ENCODE measurements around the gene SLC25A42.
A peak's percentile ranks its signal among the peaks of the same experiment; 100 is the strongest.
"Not testable (repeated sequence)": the region's sequence is repeated elsewhere in the genome, so short reads cannot be mapped to it uniquely, and the experiment has no call there.

Gene SLC25A42

GRCh38 chr19:19131989-19132388 is 68.2 kb downstream of the SLC25A42 start:
- H3K4me3 Mint-ChIP-seq: no peak overlapping the region
- DNase-seq (no peak), ATAC-seq (replicated peaks) (no peak)
- no peaks in the 10 kb centered on the region for H3K27me3 Mint-ChIP-seq
- H3K27ac Mint-ChIP-seq: no peak overlapping the region
- peaks cover 8% of the 10 kb centered on the region for H3K36me3 Mint-ChIP-seq (ENCODE audit: insufficient read depth)
- H3K9me3 Mint-ChIP-seq: peaks cover 0 to 1% of the 10 kb centered on the region in 2 donors
- H3K4me1 Mint-ChIP-seq (ENCODE audit: low read depth in 2 of 2): peaks cover 3 to 5% of the 10 kb centered on the region in 2 donors

- no peak for DNase-seq
- ATAC-seq (replicated peaks): no peak
- peaks cover 9% of the 10 kb centered on the region for H3K36me3 Mint-ChIP-seq (ENCODE audit: insufficient read depth)
- H3K27me3 Mint-ChIP-seq: no peaks in the 10 kb centered on the region
- H3K27ac Mint-ChIP-seq: no peak overlapping the region
- peaks cover 0 to 1% of the 10 kb centered on the region in 2 donors for H3K9me3 Mint-ChIP-seq
- H3K4me3 Mint-ChIP-seq: no peak overlapping the region
- peaks cover 12 to 15% of the 10 kb centered on the region in 2 donors for H3K4me1 Mint-ChIP-seq (ENCODE audit: low read depth in 2 of 2)
Observed at GRCh38 chr19:19132912-19133311, 69.1 kb downstream of the SLC25A42 start.

GRCh38 chr19:19133985-19134384 is 70.2 kb downstream of the SLC25A42 start:
- Mint-ChIP-seq H3K36me3 (ENCODE audit: insufficient read depth) (peaks cover 11% of the 10 kb centered on the region), H3K27ac (no peak overlapping the region), H3K4me1 (ENCODE audit: low read depth in 2 of 2) (peaks cover 22 to 24% of the 10 kb centered on the region in 2 donors), H3K4me3 (no peak overlapping the region), H3K27me3 (no peaks in the 10 kb centered on the region), H3K9me3 (peaks cover 0 to 1% of the 10 kb centered on the region in 2 donors)
- ATAC-seq (replicated peaks) (no peak), DNase-seq (no peak)

- no peak overlapping the region for H3K4me3 Mint-ChIP-seq
- peaks cover 0 to 1% of the 10 kb centered on the region in 2 donors for H3K9me3 Mint-ChIP-seq
Observed at GRCh38 chr19:19134687-19135158, 70.9 kb downstream of the SLC25A42 start.

GRCh38 chr19:19135713-19136112 is 71.9 kb downstream of the SLC25A42 start:
- Mint-ChIP-seq H3K36me3 (ENCODE audit: insufficient read depth) (peaks cover 12% of the 10 kb centered on the region), H3K4me1 (ENCODE audit: low read depth in 2 of 2) (peaks cover 22 to 24% of the 10 kb centered on the region in 2 donors)
- not testable (repeated sequence) for H3K4me3 Mint-ChIP-seq; ATAC-seq (replicated peaks); H3K27me3 Mint-ChIP-seq; H3K9me3 Mint-ChIP-seq; DNase-seq; H3K27ac Mint-ChIP-seq

More at GRCh38 chr19:19134687-19135158, 70.9 kb downstream of the SLC25A42 start:
- DNase-seq (peak in 1 of 3 experiments; percentile 16), ATAC-seq (replicated peaks) (no peak)
- Mint-ChIP-seq H3K36me3 (ENCODE audit: insufficient read depth) (peaks cover 12% of the 10 kb centered on the region), H3K27ac (no peak overlapping the region), H3K4me1 (ENCODE audit: low read depth in 2 of 2) (peaks cover 22 to 24% of the 10 kb centered on the region in 2 donors), H3K27me3 (no peaks in the 10 kb centered on the region)

- Mint-ChIP-seq H3K9me3 (no peaks in the 10 kb centered on the region), H3K4me3 (peak overlapping the region; percentile 96 to 97), H3K4me1 (ENCODE audit: low read depth in 2 of 2) (peaks cover 22 to 24% of the 10 kb centered on the region in 2 donors), H3K27ac (peak overlapping the region; percentile 95 to 97), H3K36me3 (ENCODE audit: insufficient read depth) (peaks cover 12% of the 10 kb centered on the region), H3K27me3 (no peaks in the 10 kb centered on the region)
- ATAC-seq (replicated peaks) (no peak), DNase-seq (no peak)
Observed at GRCh38 chr19:19137556-19138108, 73.8 kb downstream of the SLC25A42 start.

- ATAC-seq (replicated peaks): peak; percentile 100
- Mint-ChIP-seq H3K36me3 (ENCODE audit: insufficient read depth) (peaks cover 12% of the 10 kb centered on the region), H3K4me3 (peak within 1 kb of the TSS; percentile 96 to 97), H3K9me3 (no peaks in the 10 kb centered on the region), H3K27me3 (no peaks in the 10 kb centered on the region), H3K4me1 (ENCODE audit: low read depth in 2 of 2) (peaks cover 22 to 24% of the 10 kb centered on the region in 2 donors), H3K27ac (peak within 1 kb of the TSS; percentile 95 to 97)
- peak; percentile 93 to 96 (median 93) for DNase-seq
Observed at GRCh38 chr19:19138109-19138981, 74.6 kb downstream of the SLC25A42 start, which contains the start of gene TMEM161A. TSS of gene TMEM161A (minus strand) at chr19:19138478. CDS start at chr19:19138428, 50 bp downstream.

- peaks cover 22 to 24% of the 10 kb centered on the region in 2 donors for H3K4me1 Mint-ChIP-seq (ENCODE audit: low read depth in 2 of 2)
- ATAC-seq (replicated peaks) (no peak), DNase-seq (no peak)
- peaks cover 12% of the 10 kb centered on the region for H3K36me3 Mint-ChIP-seq (ENCODE audit: insufficient read depth)
- no peaks in the 10 kb centered on the region for H3K27me3 Mint-ChIP-seq
- no peaks in the 10 kb centered on the region for H3K9me3 Mint-ChIP-seq
- no peak overlapping the region for H3K27ac Mint-ChIP-seq
- peak overlapping the region in 1 of 2 donors; percentile 22 for H3K4me3 Mint-ChIP-seq
Observed at GRCh38 chr19:19139876-19140229, 76.1 kb downstream of the SLC25A42 start.

GRCh38 chr19:19140476-19140875 is 76.7 kb downstream of the SLC25A42 start:
- H3K9me3 Mint-ChIP-seq: no peaks in the 10 kb centered on the region
- H3K36me3 Mint-ChIP-seq (ENCODE audit: insufficient read depth): peaks cover 12% of the 10 kb centered on the region
- no peaks in the 10 kb centered on the region for H3K27me3 Mint-ChIP-seq
- DNase-seq (no peak), ATAC-seq (replicated peaks) (no peak)
- no peak overlapping the region for H3K4me3 Mint-ChIP-seq
- no peak overlapping the region for H3K27ac Mint-ChIP-seq
- peaks cover 22% of the 10 kb centered on the region in 2 donors for H3K4me1 Mint-ChIP-seq (ENCODE audit: low read depth in 2 of 2)

GRCh38 chr19:19142347-19142746 is 78.6 kb downstream of the SLC25A42 start:
- Mint-ChIP-seq H3K27me3 (no peaks in the 10 kb centered on the region), H3K4me1 (ENCODE audit: low read depth in 2 of 2) (peaks cover 15 to 17% of the 10 kb centered on the region in 2 donors), H3K9me3 (no peaks in the 10 kb centered on the region), H3K4me3 (no peak overlapping the region), H3K36me3 (ENCODE audit: insufficient read depth) (peaks cover 18% of the 10 kb centered on the region), H3K27ac (no peak overlapping the region)
- ATAC-seq (replicated peaks) (no peak), DNase-seq (no peak)

GRCh38 chr19:19145281-19145680 is 81.5 kb downstream of the SLC25A42 start:
- DNase-seq (no peak), ATAC-seq (replicated peaks) (no peak)
- Mint-ChIP-seq H3K27ac (no peak overlapping the region), H3K4me1 (ENCODE audit: low read depth in 2 of 2) (peaks cover 0 to 1% of the 10 kb centered on the region in 2 donors), H3K4me3 (no peak overlapping the region), H3K9me3 (no peaks in the 10 kb centered on the region), H3K36me3 (ENCODE audit: insufficient read depth) (peaks cover 10% of the 10 kb centered on the region), H3K27me3 (no peaks in the 10 kb centered on the region)

GRCh38 chr19:19145684-19146608 is 82.2 kb downstream of the SLC25A42 start:
- ATAC-seq (replicated peaks) (peak; percentile 98), DNase-seq (peak; percentile 87 to 93 (median 90))
- Mint-ChIP-seq H3K36me3 (ENCODE audit: insufficient read depth) (peaks cover 10% of the 10 kb centered on the region), H3K4me3 (no peak overlapping the region), H3K27me3 (no peaks in the 10 kb centered on the region), H3K4me1 (ENCODE audit: low read depth in 2 of 2) (peaks cover 0 to 1% of the 10 kb centered on the region in 2 donors), H3K27ac (no peak overlapping the region), H3K9me3 (no peaks in the 10 kb centered on the region)

GRCh38 chr19:19146865-19147264 is 83.1 kb downstream of the SLC25A42 start:
- Mint-ChIP-seq H3K36me3 (ENCODE audit: insufficient read depth) (peaks cover 10% of the 10 kb centered on the region), H3K27me3 (no peaks in the 10 kb centered on the region), H3K27ac (no peak overlapping the region), H3K4me1 (ENCODE audit: low read depth in 2 of 2) (peaks cover 0 to 1% of the 10 kb centered on the region in 2 donors), H3K9me3 (no peaks in the 10 kb centered on the region), H3K4me3 (no peak overlapping the region)
- DNase-seq (no peak), ATAC-seq (replicated peaks) (no peak)

Measured in effector memory CD8-positive, alpha-beta T cell (primary cell).